ENCODE results near the gene LHFPL6. TPM values are rescaled to one million over a fixed set of nuclear protein-coding genes. Genes with fewer than 3 reads are reported as not detected.
A peak's percentile ranks its signal among the peaks of the same experiment; 100 is the strongest.

Gene LHFPL6
- total and polyA plus RNA-seq, 10 of the 15 experiments (the other 5 are each of a cell fraction or from before 2014, with no cell fraction given): 0.11 to 4.6 (median 0.41) TPM

DNA sequence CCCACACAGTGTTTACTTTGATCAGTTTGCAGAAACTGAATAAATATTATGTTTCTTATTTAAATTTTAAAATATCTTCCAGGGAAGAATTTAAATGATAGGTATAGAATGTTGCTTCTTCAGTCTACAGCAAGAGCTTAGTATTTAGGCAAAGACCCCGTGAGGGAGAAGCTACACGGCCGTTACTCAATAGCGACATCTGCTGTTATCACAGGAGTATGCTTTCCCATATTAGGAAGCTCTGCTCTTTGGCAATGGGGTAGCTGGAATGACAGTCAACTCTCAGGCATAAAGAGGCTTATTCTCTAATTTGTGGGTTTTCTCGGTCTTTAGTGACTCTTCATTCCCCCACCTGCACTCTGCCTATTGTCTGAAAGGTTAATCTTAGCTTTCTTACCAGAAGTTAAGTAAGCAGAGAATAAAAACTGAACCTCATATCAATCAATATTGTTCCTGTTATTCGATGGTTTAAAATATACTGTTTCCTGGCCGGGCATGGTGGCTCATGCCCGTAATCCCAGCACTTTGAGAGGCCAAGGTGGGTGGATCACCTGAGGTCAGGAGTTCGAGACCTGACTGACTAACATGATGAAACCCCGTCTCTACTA is 13.2 kb upstream of the LHFPL6 start (continued):
- no peak for TF ChIP-seq IRF5 (IDR thresholded peaks at IDR 0.05; ENCODE audit: borderline replicate concordance)
- no peak for TF ChIP-seq JUND (IDR thresholded peaks at IDR 0.05; ENCODE audit: low read depth, low read length)
- no peak for TF ChIP-seq POLR2AphosphoS2 (IDR thresholded peaks at IDR 0.05; ENCODE audit: low read depth, low read length)
- no peak for TF ChIP-seq BRCA1 (IDR thresholded peaks at IDR 0.05; ENCODE audit: low read depth, low read length)
- peak; percentile 73 for TF ChIP-seq RAD21 (IDR thresholded peaks at IDR 0.05; ENCODE audit: insufficient read depth, low read depth, low read length)
- peak; percentile 89 for TF ChIP-seq SMC3 (IDR thresholded peaks at IDR 0.05; ENCODE audit: borderline replicate concordance, low read length)
- TF ChIP-seq, protein P1, sequence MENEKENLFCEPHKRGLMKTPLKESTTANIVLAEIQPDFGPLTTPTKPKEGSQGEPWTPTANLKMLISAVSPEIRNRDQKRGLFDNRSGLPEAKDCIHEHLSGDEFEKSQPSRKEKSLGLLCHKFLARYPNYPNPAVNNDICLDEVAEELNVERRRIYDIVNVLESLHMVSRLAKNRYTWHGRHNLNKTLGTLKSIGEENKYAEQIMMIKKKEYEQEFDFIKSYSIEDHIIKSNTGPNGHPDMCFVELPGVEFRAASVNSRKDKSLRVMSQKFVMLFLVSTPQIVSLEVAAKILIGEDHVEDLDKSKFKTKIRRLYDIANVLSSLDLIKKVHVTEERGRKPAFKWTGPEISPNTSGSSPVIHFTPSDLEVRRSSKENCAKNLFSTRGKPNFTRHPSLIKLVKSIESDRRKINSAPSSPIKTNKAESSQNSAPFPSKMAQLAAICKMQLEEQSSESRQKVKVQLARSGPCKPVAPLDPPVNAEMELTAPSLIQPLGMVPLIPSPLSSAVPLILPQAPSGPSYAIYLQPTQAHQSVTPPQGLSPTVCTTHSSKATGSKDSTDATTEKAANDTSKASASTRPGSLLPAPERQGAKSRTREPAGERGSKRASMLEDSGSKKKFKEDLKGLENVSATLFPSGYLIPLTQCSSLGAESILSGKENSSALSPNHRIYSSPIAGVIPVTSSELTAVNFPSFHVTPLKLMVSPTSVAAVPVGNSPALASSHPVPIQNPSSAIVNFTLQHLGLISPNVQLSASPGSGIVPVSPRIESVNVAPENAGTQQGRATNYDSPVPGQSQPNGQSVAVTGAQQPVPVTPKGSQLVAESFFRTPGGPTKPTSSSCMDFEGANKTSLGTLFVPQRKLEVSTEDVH (IDR thresholded peaks at IDR 0.05; ENCODE audit: low read depth, partially characterized antibody): no peak
- TF ChIP-seq ZBTB4 (CRISPR knock-in tag; IDR thresholded peaks at IDR 0.05): no peak
- no peak for TF ChIP-seq CBFB (IDR thresholded peaks at IDR 0.05; ENCODE audit: low read depth)
- TF ChIP-seq CTCF (IDR thresholded peaks at IDR 0.05 in 2 of 3, conservative IDR thresholded peaks at IDR 0.05 in 1 of 3; ENCODE audit: control insufficient read depth in 2 of 3, extremely low read depth in 1 of 3, insufficient read depth in 1 of 3, low read depth in 3 of 3, low read length in 3 of 3): peak; percentile 80 to 93 (median 84)
